Kasumi-1 (cell line): ENCODE measurements around the gene VENTX.
A peak's percentile ranks its signal among the peaks of the same experiment; 100 is the strongest.
"Not testable (repeated sequence)": the region's sequence is repeated elsewhere in the genome, so short reads cannot be mapped to it uniquely, and the experiment has no call there.

ENCODE experiments used
- DNase-seq, 2 experiments: peaks; one replicate each; lab custom pipeline; 2025; lab: John Stamatoyannopoulos, UW

The VENTX gene

GRCh38 chr10:133254421-133255120 is 16.9 kb downstream of the VENTX start:
- DNase-seq: no peak

- no peak for DNase-seq
Measured at GRCh38 chr10:133255323-133255722, 17.7 kb downstream of the VENTX start.

GRCh38 chr10:133257489-133258065 is 19.9 kb downstream of the VENTX start:
- DNase-seq: peak; percentile 87 to 90

- DNase-seq: no peak
Measured at GRCh38 chr10:133258066-133258817, 20.6 kb downstream of the VENTX start.

GRCh38 chr10:133258818-133259601 is 21.4 kb downstream of the VENTX start:
- DNase-seq: peak; percentile 98 to 99

GRCh38 chr10:133259602-133259989 is 21.9 kb downstream of the VENTX start:
- DNase-seq: no peak

GRCh38 chr10:133260895-133261725 is 23.5 kb downstream of the VENTX start:
- DNase-seq: peak; percentile 24 to 47

GRCh38 chr10:133261726-133262325 is 24.2 kb downstream of the VENTX start:
- peak; percentile 43 to 62 for DNase-seq

- DNase-seq: no peak
Measured at GRCh38 chr10:133262696-133263095, 25.0 kb downstream of the VENTX start.

- DNase-seq: no peak
Measured at GRCh38 chr10:133263674-133264073, 26.0 kb downstream of the VENTX start.

- no peak for DNase-seq
Measured at GRCh38 chr10:133264461-133264860, 26.8 kb downstream of the VENTX start.

- DNase-seq: not testable (repeated sequence)
Measured at GRCh38 chr10:133265052-133265451, 27.4 kb downstream of the VENTX start.

- DNase-seq: no peak
Measured at GRCh38 chr10:133266056-133266795, 28.6 kb downstream of the VENTX start.

GRCh38 chr10:133267293-133267692 is 29.6 kb downstream of the VENTX start:
- DNase-seq: no peak

GRCh38 chr10:133267829-133268228 is 30.2 kb downstream of the VENTX start:
- no peak for DNase-seq

GRCh38 chr10:133268532-133268931 is 30.9 kb downstream of the VENTX start:
- no peak for DNase-seq

- DNase-seq: no peak
Measured at GRCh38 chr10:133269367-133269766, 31.7 kb downstream of the VENTX start.

- no peak for DNase-seq
Measured at GRCh38 chr10:133270204-133270603, 32.5 kb downstream of the VENTX start.

- no peak for DNase-seq
Measured at GRCh38 chr10:133270773-133271297, 33.2 kb downstream of the VENTX start.
